ENCODE measurements around the gene CD300H.

- TF ChIP-seq CTCF (conservative IDR thresholded peaks at IDR 0.05) (no peak), ZFX (IDR thresholded peaks at IDR 0.05) (no peak)
Measured at GRCh38 chr17:74527756-74528155, 39.6 kb downstream of the CD300H start.
